ENCODE data around the gene DDI2.

- TF ChIP-seq KAT2A (conservative IDR thresholded peaks at IDR 0.05; ENCODE audit: control insufficient read depth, low read depth, low read length) = no peak
- TF ChIP-seq MEF2B (IDR thresholded peaks at IDR 0.05; ENCODE audit: partially characterized antibody, poor library complexity, severe bottlenecking) = no peak
- no peak for TF ChIP-seq SIX5 (IDR thresholded peaks at IDR 0.05; ENCODE audit: low read depth, low read length, severe bottlenecking)
- TF ChIP-seq, protein P1, sequence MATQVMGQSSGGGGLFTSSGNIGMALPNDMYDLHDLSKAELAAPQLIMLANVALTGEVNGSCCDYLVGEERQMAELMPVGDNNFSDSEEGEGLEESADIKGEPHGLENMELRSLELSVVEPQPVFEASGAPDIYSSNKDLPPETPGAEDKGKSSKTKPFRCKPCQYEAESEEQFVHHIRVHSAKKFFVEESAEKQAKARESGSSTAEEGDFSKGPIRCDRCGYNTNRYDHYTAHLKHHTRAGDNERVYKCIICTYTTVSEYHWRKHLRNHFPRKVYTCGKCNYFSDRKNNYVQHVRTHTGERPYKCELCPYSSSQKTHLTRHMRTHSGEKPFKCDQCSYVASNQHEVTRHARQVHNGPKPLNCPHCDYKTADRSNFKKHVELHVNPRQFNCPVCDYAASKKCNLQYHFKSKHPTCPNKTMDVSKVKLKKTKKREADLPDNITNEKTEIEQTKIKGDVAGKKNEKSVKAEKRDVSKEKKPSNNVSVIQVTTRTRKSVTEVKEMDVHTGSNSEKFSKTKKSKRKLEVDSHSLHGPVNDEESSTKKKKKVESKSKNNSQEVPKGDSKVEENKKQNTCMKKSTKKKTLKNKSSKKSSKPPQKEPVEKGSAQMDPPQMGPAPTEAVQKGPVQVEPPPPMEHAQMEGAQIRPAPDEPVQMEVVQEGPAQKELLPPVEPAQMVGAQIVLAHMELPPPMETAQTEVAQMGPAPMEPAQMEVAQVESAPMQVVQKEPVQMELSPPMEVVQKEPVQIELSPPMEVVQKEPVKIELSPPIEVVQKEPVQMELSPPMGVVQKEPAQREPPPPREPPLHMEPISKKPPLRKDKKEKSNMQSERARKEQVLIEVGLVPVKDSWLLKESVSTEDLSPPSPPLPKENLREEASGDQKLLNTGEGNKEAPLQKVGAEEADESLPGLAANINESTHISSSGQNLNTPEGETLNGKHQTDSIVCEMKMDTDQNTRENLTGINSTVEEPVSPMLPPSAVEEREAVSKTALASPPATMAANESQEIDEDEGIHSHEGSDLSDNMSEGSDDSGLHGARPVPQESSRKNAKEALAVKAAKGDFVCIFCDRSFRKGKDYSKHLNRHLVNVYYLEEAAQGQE (IDR thresholded peaks at IDR 0.05; ENCODE audit: low read depth, low read length) = no peak
- no peak for TF ChIP-seq KDM1A (IDR thresholded peaks at IDR 0.05; ENCODE audit: borderline replicate concordance)
- no peak for TF ChIP-seq EP300 (IDR thresholded peaks at IDR 0.05; ENCODE audit: borderline replicate concordance in 1 of 2, control insufficient read depth in 1 of 2, low read depth in 2 of 2, low read length in 2 of 2)
- no peak for TF ChIP-seq SIN3A (IDR thresholded peaks at IDR 0.05; ENCODE audit: low read depth, low read length)
- TF ChIP-seq, protein P2, sequence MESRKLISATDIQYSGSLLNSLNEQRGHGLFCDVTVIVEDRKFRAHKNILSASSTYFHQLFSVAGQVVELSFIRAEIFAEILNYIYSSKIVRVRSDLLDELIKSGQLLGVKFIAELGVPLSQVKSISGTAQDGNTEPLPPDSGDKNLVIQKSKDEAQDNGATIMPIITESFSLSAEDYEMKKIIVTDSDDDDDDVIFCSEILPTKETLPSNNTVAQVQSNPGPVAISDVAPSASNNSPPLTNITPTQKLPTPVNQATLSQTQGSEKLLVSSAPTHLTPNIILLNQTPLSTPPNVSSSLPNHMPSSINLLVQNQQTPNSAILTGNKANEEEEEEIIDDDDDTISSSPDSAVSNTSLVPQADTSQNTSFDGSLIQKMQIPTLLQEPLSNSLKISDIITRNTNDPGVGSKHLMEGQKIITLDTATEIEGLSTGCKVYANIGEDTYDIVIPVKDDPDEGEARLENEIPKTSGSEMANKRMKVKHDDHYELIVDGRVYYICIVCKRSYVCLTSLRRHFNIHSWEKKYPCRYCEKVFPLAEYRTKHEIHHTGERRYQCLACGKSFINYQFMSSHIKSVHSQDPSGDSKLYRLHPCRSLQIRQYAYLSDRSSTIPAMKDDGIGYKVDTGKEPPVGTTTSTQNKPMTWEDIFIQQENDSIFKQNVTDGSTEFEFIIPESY (IDR thresholded peaks at IDR 0.05) = no peak
- TF ChIP-seq, protein P3, sequence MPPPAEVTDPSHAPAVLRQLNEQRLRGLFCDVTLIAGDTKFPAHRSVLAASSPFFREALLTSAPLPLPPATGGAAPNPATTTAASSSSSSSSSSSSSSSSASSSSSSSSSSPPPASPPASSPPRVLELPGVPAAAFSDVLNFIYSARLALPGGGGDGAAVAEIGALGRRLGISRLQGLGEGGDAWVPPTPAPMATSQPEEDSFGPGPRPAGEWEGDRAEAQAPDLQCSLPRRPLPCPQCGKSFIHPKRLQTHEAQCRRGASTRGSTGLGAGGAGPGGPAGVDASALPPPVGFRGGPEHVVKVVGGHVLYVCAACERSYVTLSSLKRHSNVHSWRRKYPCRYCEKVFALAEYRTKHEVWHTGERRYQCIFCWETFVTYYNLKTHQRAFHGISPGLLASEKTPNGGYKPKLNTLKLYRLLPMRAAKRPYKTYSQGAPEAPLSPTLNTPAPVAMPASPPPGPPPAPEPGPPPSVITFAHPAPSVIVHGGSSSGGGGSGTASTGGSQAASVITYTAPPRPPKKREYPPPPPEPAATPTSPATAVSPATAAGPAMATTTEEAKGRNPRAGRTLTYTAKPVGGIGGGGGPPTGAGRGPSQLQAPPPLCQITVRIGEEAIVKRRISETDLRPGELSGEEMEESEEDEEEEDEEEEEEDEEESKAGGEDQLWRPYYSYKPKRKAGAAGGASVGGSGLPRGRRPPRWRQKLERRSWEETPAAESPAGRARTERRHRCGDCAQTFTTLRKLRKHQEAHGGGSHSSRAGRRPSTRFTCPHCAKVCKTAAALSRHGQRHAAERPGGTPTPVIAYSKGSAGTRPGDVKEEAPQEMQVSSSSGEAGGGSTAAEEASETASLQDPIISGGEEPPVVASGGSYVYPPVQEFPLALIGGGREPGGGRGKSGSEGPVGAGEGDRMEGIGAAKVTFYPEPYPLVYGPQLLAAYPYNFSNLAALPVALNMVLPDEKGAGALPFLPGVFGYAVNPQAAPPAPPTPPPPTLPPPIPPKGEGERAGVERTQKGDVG (CRISPR knock-in tag; IDR thresholded peaks at IDR 0.05) = no peak
- TF ChIP-seq NR2C2 (IDR thresholded peaks at IDR 0.05; ENCODE audit: borderline replicate concordance, control insufficient read depth, insufficient read length, low read depth) = no peak
- TF ChIP-seq CTCF (IDR thresholded peaks at IDR 0.05 in 2 of 3, conservative IDR thresholded peaks at IDR 0.05 in 1 of 3; ENCODE audit: control insufficient read depth in 2 of 3, extremely low read depth in 1 of 3, insufficient read depth in 1 of 3, low read depth in 3 of 3, low read length in 3 of 3) = no peak
Observed at GRCh38 chr1:15676010-15676409, 58.8 kb downstream of the DDI2 start.

All from GM12878 (cell line).